Measurements from ENCODE around the gene FAM186B. TPM values are rescaled to one million over a fixed set of nuclear protein-coding genes. Genes with fewer than 3 reads are reported as not detected.

Gene FAM186B
- total RNA-seq, 1 donor from 2014 or later, result 0.75 TPM

DNA sequence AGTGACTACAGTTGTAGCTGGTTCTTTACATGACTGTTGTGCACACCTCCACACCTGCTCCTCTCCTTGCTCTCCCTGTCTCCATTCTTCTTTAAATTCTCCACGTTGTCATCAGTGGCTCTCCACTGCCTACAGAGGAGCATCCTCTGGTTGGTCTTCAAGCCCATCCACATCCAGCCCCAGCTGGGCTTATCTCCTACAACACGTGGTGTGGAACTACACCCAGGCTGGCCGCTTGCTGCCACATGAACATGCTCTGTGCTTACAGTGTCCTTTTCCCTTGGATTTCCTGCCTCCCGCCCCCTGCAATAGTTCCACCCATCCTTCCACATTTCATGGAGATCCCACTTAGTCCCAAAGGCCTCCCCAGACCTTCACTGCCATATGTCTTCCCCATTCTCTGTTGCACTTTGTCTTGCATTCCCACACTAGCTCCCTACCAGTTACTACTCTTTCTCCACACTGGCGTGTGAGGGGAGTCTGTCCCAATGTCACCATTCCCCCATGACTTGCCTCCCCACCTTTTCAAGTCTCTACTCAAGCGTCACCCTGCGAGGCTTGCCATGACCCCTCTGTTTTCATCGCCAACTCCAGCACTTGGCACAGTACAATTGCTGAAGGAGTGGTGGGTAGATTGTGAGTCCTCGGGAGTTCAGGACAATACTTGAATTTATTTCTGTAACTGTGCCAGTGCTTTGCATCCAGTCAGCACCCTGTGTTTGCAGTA lies 27.7 kb downstream of the FAM186B start:
- no peak overlapping the region for H3K4me3 ChIP-seq
- TF ChIP-seq, protein P1, sequence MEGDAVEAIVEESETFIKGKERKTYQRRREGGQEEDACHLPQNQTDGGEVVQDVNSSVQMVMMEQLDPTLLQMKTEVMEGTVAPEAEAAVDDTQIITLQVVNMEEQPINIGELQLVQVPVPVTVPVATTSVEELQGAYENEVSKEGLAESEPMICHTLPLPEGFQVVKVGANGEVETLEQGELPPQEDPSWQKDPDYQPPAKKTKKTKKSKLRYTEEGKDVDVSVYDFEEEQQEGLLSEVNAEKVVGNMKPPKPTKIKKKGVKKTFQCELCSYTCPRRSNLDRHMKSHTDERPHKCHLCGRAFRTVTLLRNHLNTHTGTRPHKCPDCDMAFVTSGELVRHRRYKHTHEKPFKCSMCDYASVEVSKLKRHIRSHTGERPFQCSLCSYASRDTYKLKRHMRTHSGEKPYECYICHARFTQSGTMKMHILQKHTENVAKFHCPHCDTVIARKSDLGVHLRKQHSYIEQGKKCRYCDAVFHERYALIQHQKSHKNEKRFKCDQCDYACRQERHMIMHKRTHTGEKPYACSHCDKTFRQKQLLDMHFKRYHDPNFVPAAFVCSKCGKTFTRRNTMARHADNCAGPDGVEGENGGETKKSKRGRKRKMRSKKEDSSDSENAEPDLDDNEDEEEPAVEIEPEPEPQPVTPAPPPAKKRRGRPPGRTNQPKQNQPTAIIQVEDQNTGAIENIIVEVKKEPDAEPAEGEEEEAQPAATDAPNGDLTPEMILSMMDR (IDR thresholded peaks at IDR 0.05), result no peak
- no peaks in the 10 kb centered on the region for H3K27me3 ChIP-seq
- peaks cover 9% of the 10 kb centered on the region for H3K36me3 ChIP-seq
- no peak for ATAC-seq
- H3K4me1 ChIP-seq, result peaks cover 10% of the 10 kb centered on the region
- no peak for DNase-seq
- no peaks in the 10 kb centered on the region for H3K9me3 ChIP-seq
- no peak overlapping the region for H3K27ac ChIP-seq
- intact Hi-C loops (cut with DNase I), result no loop called here

- ATAC-seq, result no peak
These were observed 36.8 kb downstream of the FAM186B start for GRCh38 chr12:49568442-49569162.

GRCh38 chr12:49567611-49568441 lies 37.6 kb downstream of the FAM186B start, which contains the start of gene MCRS1:
Gene MCRS1 (minus strand): TSS chr12:49568142. CDS start chr12:49566731, 1,411 bp downstream.
- H3K27ac ChIP-seq, result peak within 1 kb of the TSS; percentile 95
- intact Hi-C loops (cut with DNase I), result no loop called here
- H3K9me3 ChIP-seq, result no peaks in the 10 kb centered on the region
- TF ChIP-seq, protein P1 (IDR thresholded peaks at IDR 0.05), result no peak
- ATAC-seq, result peak; percentile 94
- H3K36me3 ChIP-seq, result peaks cover 23% of the 10 kb centered on the region
- H3K4me3 ChIP-seq, result peak within 1 kb of the TSS; percentile 74
- DNase-seq, result peak; percentile 92
- no peaks in the 10 kb centered on the region for H3K27me3 ChIP-seq
- H3K4me1 ChIP-seq, result peaks cover 8% of the 10 kb centered on the region

More at GRCh38 chr12:49568442-49569162, 36.8 kb downstream of the FAM186B start:
- intact Hi-C loops (cut with DNase I), result no loop called here
- TF ChIP-seq, protein P1 (IDR thresholded peaks at IDR 0.05), result no peak
- Histone ChIP-seq H3K4me1 (peaks cover 8% of the 10 kb centered on the region), H3K4me3 (peak overlapping the region; percentile 74), H3K9me3 (no peaks in the 10 kb centered on the region), H3K27me3 (no peaks in the 10 kb centered on the region), H3K27ac (peak overlapping the region; percentile 95), H3K36me3 (peaks cover 16% of the 10 kb centered on the region)
- no peak for DNase-seq

DNA sequence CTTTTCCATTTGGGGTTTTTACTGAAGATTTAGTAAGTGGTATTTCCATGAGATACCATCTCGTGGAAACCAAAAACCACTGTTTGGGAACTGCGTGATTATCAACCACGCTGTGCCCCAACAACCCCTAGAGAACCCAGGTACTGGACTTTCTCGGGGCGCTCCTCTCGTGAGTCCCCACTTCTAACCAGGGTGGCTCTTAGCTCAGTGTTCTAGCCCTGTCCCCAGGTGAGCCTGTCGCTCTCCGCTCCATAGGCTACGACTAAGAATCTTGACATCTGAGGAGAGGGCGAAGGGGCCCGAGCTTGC lies 38.2 kb downstream of the FAM186B start:
- ATAC-seq (peak; percentile 2), DNase-seq (no peak)
- Histone ChIP-seq H3K27me3 (no peaks in the 10 kb centered on the region), H3K36me3 (peaks cover 29% of the 10 kb centered on the region), H3K4me3 (peak overlapping the region; percentile 74), H3K4me1 (peaks cover 8% of the 10 kb centered on the region), H3K27ac (peak overlapping the region; percentile 95), H3K9me3 (no peaks in the 10 kb centered on the region)
- TF ChIP-seq, protein P1 (IDR thresholded peaks at IDR 0.05), result no peak
- intact Hi-C loops (cut with DNase I), result no loop called here

DNA sequence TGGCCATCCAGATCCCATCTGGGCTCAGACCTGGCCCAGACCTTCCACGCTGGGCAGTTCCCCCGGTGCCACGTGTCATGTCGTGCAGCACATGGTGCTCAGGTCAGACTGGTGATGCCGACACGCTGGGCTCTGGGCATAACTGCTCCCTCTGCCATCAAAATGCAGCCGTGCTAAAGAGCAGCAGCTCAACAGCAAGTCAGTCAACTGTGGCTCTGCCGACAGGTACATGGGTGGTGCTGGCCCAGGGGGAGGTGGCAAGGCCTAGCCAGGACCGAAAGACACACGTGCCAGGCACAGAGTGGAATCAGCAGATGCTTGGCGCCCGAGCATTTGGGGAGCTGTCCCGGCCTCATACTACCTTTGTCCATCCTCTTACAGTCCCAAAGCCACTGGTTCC lies 39.1 kb downstream of the FAM186B start:
- intact Hi-C loops (cut with DNase I), result no loop called here
- TF ChIP-seq, protein P1 (IDR thresholded peaks at IDR 0.05), result no peak

More for the DNA sequence above, 39.1 kb downstream of the FAM186B start:
- H3K36me3 ChIP-seq, result peaks cover 38% of the 10 kb centered on the region
- H3K9me3 ChIP-seq, result no peaks in the 10 kb centered on the region
- no peaks in the 10 kb centered on the region for H3K27me3 ChIP-seq
- no peak for ATAC-seq
- DNase-seq, result peak; percentile 51
- H3K27ac ChIP-seq, result no peak overlapping the region
- peaks cover 8% of the 10 kb centered on the region for H3K4me1 ChIP-seq
- no peak overlapping the region for H3K4me3 ChIP-seq
